ENCODE results near the gene MAGEA6. TPM values are rescaled to one million over a fixed set of nuclear protein-coding genes. Genes with fewer than 3 reads are reported as not detected.

The MAGEA6 gene
- total and polyA plus RNA-seq, 2 donors (not counting 1 experiment from before 2014, with no cell fraction given), result not detected

- Histone ChIP-seq H3K27me3 (replicated peaks in 1 of 4; ENCODE audit: control extremely low read depth in 1 of 4, control insufficient read depth in 3 of 4, insufficient read depth in 4 of 4, low read length in 3 of 4) (no peaks in the 10 kb centered on the region), H3K36me3 (replicated peaks in 1 of 2; ENCODE audit: control extremely low read depth in 1 of 2, control insufficient read depth in 1 of 2, extremely low read depth in 1 of 2, insufficient read depth in 2 of 2, low read length in 1 of 2) (no peaks in the 10 kb centered on the region), H3K27ac (ENCODE audit: low read length in 2 of 2) (no peak overlapping the region), H3K9ac (ENCODE audit: low read length) (no peak overlapping the region), H4K20me1 (ENCODE audit: control insufficient read depth, insufficient read depth, low read length, poor library complexity, severe bottlenecking) (no peaks in the 10 kb centered on the region), H2AFZ (ENCODE audit: insufficient read depth, low read depth, low read length, poor library complexity, severe bottlenecking) (no peak overlapping the region), H3K9me3 (ENCODE audit: control extremely low read depth in 1 of 3, control insufficient read depth in 2 of 3, insufficient read depth in 1 of 3, low read length in 2 of 3) (no peaks in the 10 kb centered on the region), H3K4me3 (ENCODE audit: control extremely low read depth in 1 of 5, extremely low read depth in 1 of 5, insufficient read depth in 1 of 5, low read depth in 2 of 5, low read length in 4 of 5) (no peak overlapping the region), H3K79me2 (ENCODE audit: control insufficient read depth, insufficient read depth, low read length) (no peaks in the 10 kb centered on the region), H3K4me1 (ENCODE audit: control insufficient read depth in 2 of 2, insufficient read depth in 2 of 2, low read length in 2 of 2) (no peaks in the 10 kb centered on the region), H3K4me2 (replicated peaks; ENCODE audit: low read depth, low read length, poor library complexity, severe bottlenecking) (no peak overlapping the region)
- Mint-ChIP-seq H3K4me1 (no peaks in the 10 kb centered on the region), H3K4me3 (no peak overlapping the region), H3K27ac (no peak overlapping the region), H3K27me3 (no peaks in the 10 kb centered on the region), H3K9me3 (ENCODE audit: insufficient read depth) (no peaks in the 10 kb centered on the region)
- DNase-seq (no peak), ATAC-seq (ENCODE audit: low read depth) (no peak)
- ChIA-PET CTCF (no interaction called here), POLR2A (no interaction called here)
- no CpG with 5 or more reads among the region's 7 CpGs for WGBS (ENCODE audit: insufficient coverage)
- intact Hi-C loops (cut with micrococcal nuclease), result no loop called here
- TF ChIP-seq CTCF (IDR thresholded peaks at IDR 0.05), result no peak
- no peak for TF ChIP-seq EZH2 (IDR thresholded peaks at IDR 0.05; ENCODE audit: borderline replicate concordance, insufficient read depth, low read depth, low read length, poor library complexity, severe bottlenecking)
These were observed 44.1 kb downstream of the MAGEA6 start for GRCh38 chrX:152725409-152725808.

Other genes starting within 250 kb of the MAGEA6 start
- gene GABRQ, start 131.8 kb downstream of the MAGEA6 start, total RNA-seq, result not detected in 2 replicates
- gene GABRQ, start 131.8 kb downstream of the MAGEA6 start, polyA plus RNA-seq, result not detected in 2 replicates
- not detected in 2 replicates for gene MAGEA3, start 70.9 kb downstream of the MAGEA6 start, total RNA-seq
- gene MAGEA3, start 70.9 kb downstream of the MAGEA6 start, polyA plus RNA-seq, result not detected in 2 replicates
- gene CSAG2, start 60.4 kb downstream of the MAGEA6 start, total RNA-seq, result not detected in 2 replicates
- gene CSAG2, start 60.4 kb downstream of the MAGEA6 start, polyA plus RNA-seq, result not detected in 2 replicates
- gene MAGEA2B, start 55.1 kb downstream of the MAGEA6 start, total RNA-seq, result not detected in 2 replicates
- gene MAGEA2B, start 55.1 kb downstream of the MAGEA6 start, polyA plus RNA-seq, result not detected in 2 replicates
- gene CSAG1, start 36.0 kb downstream of the MAGEA6 start, total RNA-seq, result not detected in 2 replicates
- not detected in 2 replicates for gene CSAG1, start 36.0 kb downstream of the MAGEA6 start, polyA plus RNA-seq
- gene MAGEA12, start 35.9 kb downstream of the MAGEA6 start, total RNA-seq, result not detected in 2 replicates
- gene MAGEA12, start 35.9 kb downstream of the MAGEA6 start, polyA plus RNA-seq, result not detected in 2 replicates
- gene MAGEA2, start 15.8 kb downstream of the MAGEA6 start, total RNA-seq, result not detected in 2 replicates
- gene MAGEA2, start 15.8 kb downstream of the MAGEA6 start, polyA plus RNA-seq, result not detected in 2 replicates
- gene CSAG3, start 10.5 kb downstream of the MAGEA6 start, total RNA-seq, result not detected in 2 replicates
- gene CSAG3, start 10.5 kb downstream of the MAGEA6 start, polyA plus RNA-seq, result not detected in 2 replicates
- gene CETN2, start 61.1 kb upstream of the MAGEA6 start, total RNA-seq, result 9.4 and 11.1 TPM in 2 replicates
- gene CETN2, start 61.1 kb upstream of the MAGEA6 start, polyA plus RNA-seq, result 3.3 and 3.7 TPM in 2 replicates
- gene NSDHL, start 61.4 kb upstream of the MAGEA6 start, total RNA-seq, result 8.5 and 10.3 TPM in 2 replicates
- gene NSDHL, start 61.4 kb upstream of the MAGEA6 start, polyA plus RNA-seq, result 3.1 and 4.9 TPM in 2 replicates
- 0.89 and 1.7 TPM in 2 replicates for gene ZNF185, start 128.4 kb upstream of the MAGEA6 start, total RNA-seq
- 2.3 and 2.7 TPM in 2 replicates for gene ZNF185, start 128.4 kb upstream of the MAGEA6 start, polyA plus RNA-seq
- gene PNMA5, start 224.4 kb upstream of the MAGEA6 start, total RNA-seq, result 0.62 and 1.1 TPM in 2 replicates
- gene PNMA5, start 224.4 kb upstream of the MAGEA6 start, polyA plus RNA-seq, result 0.35 and 0.49 TPM in 2 replicates